OCI-LY3 (cell line): ENCODE data around the gene ARHGEF10L.

ENCODE experiments used
- H2AFZ ChIP-seq: fragments of 200-600, 300-600 bp; shearing (Covaris generic); 2 replicates; pipeline ENCODE4 v1.6.0; 2014; ENCODE audit warnings: antibody characterized with exemption, low read depth, low read length
- H3K27ac ChIP-seq: fragments of 200-600, 300-600 bp; sonication (generic); 2 replicates; pipeline ENCODE4 v1.5.1; 2014; ENCODE audit warnings: mild to moderate bottlenecking, low read length, moderate library complexity, mixed read lengths
- H3K27me3 ChIP-seq: fragments of 200-600, 300-600 bp; sonication (generic); 2 replicates; pipeline ENCODE4 v1.6.1; 2014; ENCODE audit warnings: low read depth, low read length, mixed read lengths
- H3K36me3 ChIP-seq: fragments of 200-600, 300-600 bp; sonication (generic); replicated peaks from 2 replicates; pipeline ENCODE3; 2014; ENCODE audit warnings: low read depth, low read length, mixed read lengths
- H3K4me1 ChIP-seq: fragments of 300-600, 200-600 bp; sonication (generic); 2 replicates; pipeline ENCODE4 v1.6.1; 2014; ENCODE audit warnings: low read length, mixed read lengths
- H3K4me2 ChIP-seq: fragments of 200-600, 300-600 bp; sonication (generic); 2 replicates; pipeline ENCODE4 v1.6.1; 2014; ENCODE audit warnings: low read length, mixed read lengths
- H3K4me3 ChIP-seq: fragments of 300-600, 200-600 bp; sonication (generic); 2 replicates; pipeline ENCODE4 v1.5.1; 2014; ENCODE audit warnings: antibody characterized with exemption, mild to moderate bottlenecking, low read length, moderate library complexity
- H3K79me2 ChIP-seq: fragments of 300-600, 200-600 bp; shearing (Covaris generic); 2 replicates; pipeline ENCODE4 v1.6.1; 2014; ENCODE audit warnings: mild to moderate bottlenecking, low read length, mixed read lengths
- H3K9ac ChIP-seq: fragments of 300-600, 200-600 bp; shearing (Covaris generic); 2 replicates; pipeline ENCODE4 v1.6.0; 2014; ENCODE audit warnings: mild to moderate bottlenecking, low read length, moderate library complexity
- H3K9me3 ChIP-seq: fragments of 200-600, 300-600 bp; shearing (Covaris generic); 2 replicates; pipeline ENCODE4 v1.6.1; 2014; ENCODE audit warnings: low read length, mixed read lengths; ENCODE audit not compliant: insufficient read depth
- H4K20me1 ChIP-seq: fragments of 200-600, 300-600 bp; sonication (generic); 2 replicates; pipeline ENCODE4 v1.6.1; 2016; ENCODE audit warnings: low read length, mixed read lengths; ENCODE audit not compliant: insufficient read depth
- CTCF ChIP-seq: fragments of 200-600, 300-600 bp; sonication (generic); IDR thresholded peaks from 2 replicates; pipeline ENCODE4 v1.5.1; 2014; ENCODE audit warnings: antibody characterized with exemption, low read length, low read depth
- EZH2phosphoT487 ChIP-seq: fragments of 200-600 bp; shearing (Covaris generic); IDR thresholded peaks from 2 replicates; pipeline ENCODE4 v1.6.1; 2018; ENCODE audit warnings: antibody characterized with exemption, mixed run types, low read depth

The ARHGEF10L gene

GRCh38 chr1:17566417-17566816 is 26.9 kb downstream of the ARHGEF10L start:
- no peaks in the 10 kb centered on the region for H3K79me2 ChIP-seq
- no peaks in the 10 kb centered on the region for H3K36me3 ChIP-seq
- H3K9me3 ChIP-seq: no peaks in the 10 kb centered on the region
- no peak overlapping the region for H3K4me3 ChIP-seq
- H3K27ac ChIP-seq: no peak overlapping the region
- H2AFZ ChIP-seq: no peak overlapping the region
- no peak overlapping the region for H3K4me2 ChIP-seq
- H3K9ac ChIP-seq: no peak overlapping the region
- H3K4me1 ChIP-seq: no peaks in the 10 kb centered on the region
- TF ChIP-seq CTCF (no peak), EZH2phosphoT487 (no peak)
- H4K20me1 ChIP-seq: no peaks in the 10 kb centered on the region
- no peaks in the 10 kb centered on the region for H3K27me3 ChIP-seq

GRCh38 chr1:17566892-17567291 is 27.4 kb downstream of the ARHGEF10L start:
- Histone ChIP-seq H3K79me2 (no peaks in the 10 kb centered on the region), H2AFZ (no peak overlapping the region), H3K9ac (no peak overlapping the region), H3K9me3 (no peaks in the 10 kb centered on the region), H3K4me3 (no peak overlapping the region), H3K27me3 (no peaks in the 10 kb centered on the region), H4K20me1 (no peaks in the 10 kb centered on the region), H3K4me1 (no peaks in the 10 kb centered on the region), H3K27ac (no peak overlapping the region), H3K36me3 (no peaks in the 10 kb centered on the region), H3K4me2 (no peak overlapping the region)
- TF ChIP-seq CTCF (no peak), EZH2phosphoT487 (no peak)

- no peaks in the 10 kb centered on the region for H3K79me2 ChIP-seq
Observed at GRCh38 chr1:17567582-17567981, 28.1 kb downstream of the ARHGEF10L start.

More at GRCh38 chr1:17567582-17567981, 28.1 kb downstream of the ARHGEF10L start:
- H3K27ac ChIP-seq: no peak overlapping the region
- TF ChIP-seq EZH2phosphoT487 (no peak), CTCF (no peak)
- no peak overlapping the region for H3K9ac ChIP-seq
- no peaks in the 10 kb centered on the region for H3K9me3 ChIP-seq
- H4K20me1 ChIP-seq: no peaks in the 10 kb centered on the region
- no peaks in the 10 kb centered on the region for H3K36me3 ChIP-seq
- H3K4me2 ChIP-seq: no peak overlapping the region
- H3K4me1 ChIP-seq: no peaks in the 10 kb centered on the region
- no peak overlapping the region for H3K4me3 ChIP-seq
- H3K27me3 ChIP-seq: no peaks in the 10 kb centered on the region
- H2AFZ ChIP-seq: no peak overlapping the region
